ENCODE results near the gene GSC2. TPM values are rescaled to one million over a fixed set of nuclear protein-coding genes. Genes with fewer than 3 reads are reported as not detected.

GSC2 gene
- total RNA-seq, 4 donors from 2014 or later = not detected

- Histone ChIP-seq H3K27ac (no peak overlapping the region), H3K36me3 (no peaks in the 10 kb centered on the region), H3K4me1 (peaks cover 57% of the 10 kb centered on the region), H3K9me3 (no peaks in the 10 kb centered on the region), H3K27me3 (no peaks in the 10 kb centered on the region), H3K4me3 (no peak overlapping the region)
- TF ChIP-seq CTCF (IDR thresholded peaks at IDR 0.05) (no peak), POLR2AphosphoS5 (IDR thresholded peaks at IDR 0.05) (no peak), EP300 (IDR thresholded peaks at IDR 0.05) (no peak), POLR2A (IDR thresholded peaks at IDR 0.05) (no peak)
- DNase-seq (ENCODE audit: low spot score in 2 of 2) = peak in 1 of 2 donors; percentile 23
- WGBS = 86% methylated on average over 3 of the region's 3 CpGs
Measured at GRCh38 chr22:19111584-19111983, 38.5 kb downstream of the GSC2 start.

- H3K4me1 ChIP-seq = peaks cover 57% of the 10 kb centered on the region
- no peak overlapping the region for H3K27ac ChIP-seq
- no peak overlapping the region for H3K4me3 ChIP-seq
- no peaks in the 10 kb centered on the region for H3K27me3 ChIP-seq
- TF ChIP-seq POLR2A (IDR thresholded peaks at IDR 0.05) (no peak), POLR2AphosphoS5 (IDR thresholded peaks at IDR 0.05) (no peak), CTCF (IDR thresholded peaks at IDR 0.05) (no peak)
- H3K36me3 ChIP-seq = no peaks in the 10 kb centered on the region
- DNase-seq (ENCODE audit: low spot score in 2 of 2) = peak in 1 of 2 donors; percentile 43
- H3K9me3 ChIP-seq = no peaks in the 10 kb centered on the region
- WGBS = 80% methylated on average over 3 of the region's 3 CpGs
Measured at GRCh38 chr22:19111140-19111539, 39.0 kb downstream of the GSC2 start.

DNA sequence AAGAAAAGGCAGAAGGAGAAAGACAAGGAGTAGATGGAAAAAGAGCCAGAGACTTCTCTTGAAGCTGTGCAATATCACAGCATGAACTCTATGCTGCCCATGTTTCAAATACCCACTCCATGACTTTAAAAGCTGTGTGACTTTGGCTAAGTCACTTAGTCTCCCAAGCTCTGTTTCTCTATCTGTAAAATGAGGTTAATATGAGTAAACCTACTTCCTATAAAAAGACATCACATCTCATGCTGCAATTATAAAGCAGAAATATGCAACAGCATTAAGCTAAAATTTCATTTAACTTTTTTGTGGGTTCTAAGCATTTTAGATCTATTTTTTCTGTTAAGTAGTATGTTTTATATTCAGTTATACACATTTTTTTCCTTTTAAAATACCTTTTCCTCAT is 39.4 kb downstream of the GSC2 start:
- H3K27ac ChIP-seq = no peak overlapping the region
- TF ChIP-seq CTCF (IDR thresholded peaks at IDR 0.05) (no peak), POLR2AphosphoS5 (IDR thresholded peaks at IDR 0.05) (no peak), EP300 (IDR thresholded peaks at IDR 0.05) (no peak), POLR2A (IDR thresholded peaks at IDR 0.05) (no peak)
- DNase-seq (ENCODE audit: low spot score in 2 of 2) = no peak
- no peaks in the 10 kb centered on the region for H3K9me3 ChIP-seq
- peaks cover 59% of the 10 kb centered on the region for H3K4me1 ChIP-seq
- no peaks in the 10 kb centered on the region for H3K36me3 ChIP-seq
- no peaks in the 10 kb centered on the region for H3K27me3 ChIP-seq
- no peak overlapping the region for H3K4me3 ChIP-seq

GRCh38 chr22:19110064-19110458 is 40.0 kb downstream of the GSC2 start:
- peak overlapping the region; percentile 52 for H3K27ac ChIP-seq
- TF ChIP-seq EP300 (IDR thresholded peaks at IDR 0.05) = no peak
- H3K4me1 ChIP-seq = peaks cover 59% of the 10 kb centered on the region
- H3K9me3 ChIP-seq = no peaks in the 10 kb centered on the region
- peak in 1 of 2 donors; percentile 31 for DNase-seq (ENCODE audit: low spot score in 2 of 2)
- no peak overlapping the region for H3K4me3 ChIP-seq
- no peaks in the 10 kb centered on the region for H3K27me3 ChIP-seq
- WGBS = 59% methylated on average over 4 of the region's 4 CpGs
- no peaks in the 10 kb centered on the region for H3K36me3 ChIP-seq

GRCh38 chr22:19109198-19110063 is 40.7 kb downstream of the GSC2 start:
- no peaks in the 10 kb centered on the region for H3K9me3 ChIP-seq
- peak in 1 of 2 donors; percentile 82 for DNase-seq (ENCODE audit: low spot score in 2 of 2)
- 29% methylated on average over 7 of the region's 7 CpGs for WGBS
- TF ChIP-seq EP300 (IDR thresholded peaks at IDR 0.05) (no peak), POLR2A (IDR thresholded peaks at IDR 0.05) (no peak), POLR2AphosphoS5 (IDR thresholded peaks at IDR 0.05) (peak in 1 of 3 donors; percentile 67), CTCF (IDR thresholded peaks at IDR 0.05) (no peak)
- H3K27ac ChIP-seq = peak overlapping the region; percentile 52
- no peak overlapping the region for H3K4me3 ChIP-seq
- peaks cover 59% of the 10 kb centered on the region for H3K4me1 ChIP-seq
- H3K27me3 ChIP-seq = no peaks in the 10 kb centered on the region
- H3K36me3 ChIP-seq = no peaks in the 10 kb centered on the region

Measured in suprapubic skin (tissue), 4 donors.